Cardiac fibroblast (primary cell): ENCODE measurements around the gene SLC22A7.

Experiments
- DNase-seq, 2 donors: peaks; one replicate each; pipeline versions ENCODE4 v3.0.0 to v3.0.0-alpha.2; 2010; ENCODE audit warnings: low read depth in 2 of 2
- H3K4me3 ChIP-seq, 2 donors: replicated peaks in 1 of 2; 1 replicate in 1 of 2; 2 replicates in 1 of 2; pipeline ENCODE4 v1.5.1; 2011; ENCODE audit warnings: low read depth in 2 of 2, low read length in 2 of 2, mild to moderate bottlenecking in 2 of 2, moderate library complexity in 1 of 2
- CTCF ChIP-seq: IDR thresholded peaks from one replicate; pipeline ENCODE4 v1.5.1; 2011; ENCODE audit warnings: low read depth, mild to moderate bottlenecking, low read length, inconsistent platforms

The SLC22A7 gene

GRCh38 chr6:43287717-43288679, 10.1 kb upstream of the SLC22A7 start:
- no peak for DNase-seq
- H3K4me3 ChIP-seq = no peak overlapping the region
- TF ChIP-seq CTCF = no peak

- no peak for TF ChIP-seq CTCF
- no peak overlapping the region for H3K4me3 ChIP-seq
- DNase-seq = no peak
Measured at GRCh38 chr6:43290339-43290904, 7.6 kb upstream of the SLC22A7 start.

GRCh38 chr6:43290905-43291355, 7.1 kb upstream of the SLC22A7 start:
- no peak for DNase-seq
- no peak for TF ChIP-seq CTCF
- no peak overlapping the region for H3K4me3 ChIP-seq

GRCh38 chr6:43291708-43292107, 6.4 kb upstream of the SLC22A7 start:
- TF ChIP-seq CTCF = no peak
- no peak overlapping the region for H3K4me3 ChIP-seq
- no peak for DNase-seq

GRCh38 chr6:43292341-43292740, 5.7 kb upstream of the SLC22A7 start:
- no peak for TF ChIP-seq CTCF
- DNase-seq = no peak
- no peak overlapping the region for H3K4me3 ChIP-seq

GRCh38 chr6:43292763-43293318, 5.2 kb upstream of the SLC22A7 start:
- H3K4me3 ChIP-seq = no peak overlapping the region
- DNase-seq = no peak
- no peak for TF ChIP-seq CTCF
